GM12872 (cell line): ENCODE results near the gene TMEM204.

ENCODE experiments used
- TF ChIP-seq, protein P1 (sequence below): IDR thresholded peaks from 3 replicates; pipeline ENCODE4 v1.5.1; 2011; ENCODE audit warnings: low read depth, mild to moderate bottlenecking, low read length, moderate library complexity; ENCODE audit not compliant: insufficient read depth

Gene TMEM204

DNA sequence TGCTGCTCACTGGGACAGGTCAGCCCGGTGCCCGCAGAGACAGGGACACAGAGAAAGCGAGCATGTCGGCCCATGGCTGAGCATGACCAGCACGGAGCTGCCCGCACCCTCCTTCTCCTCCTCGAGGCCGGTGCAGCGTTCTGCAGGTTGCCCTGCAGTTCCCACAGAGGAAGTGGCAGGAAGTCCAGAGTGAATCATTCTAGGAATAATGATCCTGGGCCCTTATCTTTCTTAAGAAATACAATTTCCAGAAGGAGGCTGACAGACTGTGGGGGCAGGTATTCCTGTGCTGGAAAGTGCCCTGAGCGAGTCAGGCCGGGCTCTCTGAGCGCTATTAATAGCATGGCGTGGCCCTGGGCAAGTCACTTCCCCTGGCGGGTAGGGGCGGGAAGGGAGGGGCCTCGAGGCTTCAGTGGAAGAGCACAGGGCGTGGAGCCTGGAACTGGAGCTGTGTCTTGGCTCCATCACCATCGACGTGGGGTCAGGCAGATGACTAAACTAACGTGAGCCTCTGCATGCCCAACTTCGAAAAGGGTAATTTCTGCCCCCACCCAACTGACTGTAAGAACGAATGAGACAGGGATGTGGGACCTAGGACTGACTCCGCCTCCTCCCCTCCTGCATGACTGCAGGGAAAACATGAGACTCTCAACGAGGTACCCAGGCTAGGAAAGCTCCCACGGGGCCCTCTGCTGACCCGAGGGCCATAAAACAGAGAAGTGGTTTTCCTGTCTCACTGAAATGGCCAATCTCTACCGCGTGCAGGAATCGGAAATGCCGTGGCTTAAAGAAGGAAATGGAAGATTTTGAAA lies 9.8 kb downstream of the TMEM204 start:
- TF ChIP-seq, protein P1, sequence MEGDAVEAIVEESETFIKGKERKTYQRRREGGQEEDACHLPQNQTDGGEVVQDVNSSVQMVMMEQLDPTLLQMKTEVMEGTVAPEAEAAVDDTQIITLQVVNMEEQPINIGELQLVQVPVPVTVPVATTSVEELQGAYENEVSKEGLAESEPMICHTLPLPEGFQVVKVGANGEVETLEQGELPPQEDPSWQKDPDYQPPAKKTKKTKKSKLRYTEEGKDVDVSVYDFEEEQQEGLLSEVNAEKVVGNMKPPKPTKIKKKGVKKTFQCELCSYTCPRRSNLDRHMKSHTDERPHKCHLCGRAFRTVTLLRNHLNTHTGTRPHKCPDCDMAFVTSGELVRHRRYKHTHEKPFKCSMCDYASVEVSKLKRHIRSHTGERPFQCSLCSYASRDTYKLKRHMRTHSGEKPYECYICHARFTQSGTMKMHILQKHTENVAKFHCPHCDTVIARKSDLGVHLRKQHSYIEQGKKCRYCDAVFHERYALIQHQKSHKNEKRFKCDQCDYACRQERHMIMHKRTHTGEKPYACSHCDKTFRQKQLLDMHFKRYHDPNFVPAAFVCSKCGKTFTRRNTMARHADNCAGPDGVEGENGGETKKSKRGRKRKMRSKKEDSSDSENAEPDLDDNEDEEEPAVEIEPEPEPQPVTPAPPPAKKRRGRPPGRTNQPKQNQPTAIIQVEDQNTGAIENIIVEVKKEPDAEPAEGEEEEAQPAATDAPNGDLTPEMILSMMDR: 0 out of 3 replicates have a peak, but pooled peaks have one; percentile 16

DNA sequence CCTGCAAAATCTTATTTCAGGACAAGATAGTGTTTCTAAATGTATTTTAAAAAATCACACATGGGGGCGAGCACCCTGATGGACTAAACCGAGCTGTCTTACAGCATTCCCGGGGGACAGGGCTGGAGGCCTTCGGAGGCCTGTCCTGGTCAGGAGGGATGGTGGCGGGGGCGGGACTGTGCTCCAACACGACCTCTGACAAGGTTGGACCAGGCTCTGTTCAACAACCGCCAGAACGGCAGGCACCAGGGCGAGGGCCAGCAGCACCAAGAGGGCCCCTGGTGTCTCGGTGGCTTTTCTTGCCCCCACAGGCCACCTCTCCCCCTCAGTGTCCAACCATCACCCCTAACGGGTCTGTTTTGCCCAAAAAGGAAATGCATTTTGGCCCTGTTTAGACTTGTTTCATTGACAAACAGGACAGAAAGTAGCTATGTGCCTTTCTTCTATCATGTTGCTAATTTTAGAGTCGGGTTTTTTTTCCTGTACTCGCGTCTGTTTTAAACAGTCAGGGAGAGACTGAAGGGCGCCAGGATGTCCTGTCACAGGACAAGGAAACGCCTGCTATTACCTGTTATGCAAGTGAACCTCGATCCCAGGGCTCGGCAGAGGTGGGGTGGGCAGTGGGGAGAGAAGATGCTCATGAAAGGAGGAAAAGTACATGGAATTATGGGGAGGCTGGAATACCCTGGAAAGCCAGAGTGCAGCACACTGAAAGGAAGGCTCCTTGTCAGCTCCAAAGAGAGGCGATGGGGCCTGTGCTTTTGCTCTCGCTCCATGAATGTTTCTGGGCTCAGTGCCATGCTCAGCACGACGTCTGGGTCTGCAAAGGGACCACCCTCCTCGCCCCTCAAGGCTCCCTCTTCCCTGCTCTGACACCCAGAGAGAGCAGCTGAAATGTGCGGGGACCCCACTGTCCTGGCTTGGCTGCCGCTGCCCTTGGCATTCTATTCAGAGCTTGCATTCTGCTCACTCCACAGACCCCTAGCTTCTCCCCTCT lies 11.9 kb downstream of the TMEM204 start:
- TF ChIP-seq, protein P1: no peak

DNA sequence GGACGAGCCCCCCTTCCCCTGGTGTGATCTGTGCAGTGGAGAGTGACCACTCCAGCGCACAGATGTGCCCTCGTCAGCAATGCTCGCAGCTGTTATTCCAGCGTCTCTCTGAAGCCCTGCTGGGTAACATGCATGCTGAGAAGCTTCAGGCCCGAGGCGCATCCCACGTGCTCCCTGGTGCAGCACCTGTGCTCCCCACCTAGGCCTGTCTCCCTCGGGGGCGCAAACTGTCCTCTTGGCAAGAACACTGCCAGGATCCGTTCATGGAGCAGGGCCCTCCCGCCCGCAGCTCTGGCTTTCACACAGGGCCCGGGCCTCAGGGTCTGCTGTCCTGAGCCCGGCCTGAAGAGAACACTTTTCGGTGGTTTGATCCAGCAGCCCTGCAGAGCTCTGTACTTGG lies 13.0 kb downstream of the TMEM204 start:
- TF ChIP-seq, protein P1: no peak

DNA sequence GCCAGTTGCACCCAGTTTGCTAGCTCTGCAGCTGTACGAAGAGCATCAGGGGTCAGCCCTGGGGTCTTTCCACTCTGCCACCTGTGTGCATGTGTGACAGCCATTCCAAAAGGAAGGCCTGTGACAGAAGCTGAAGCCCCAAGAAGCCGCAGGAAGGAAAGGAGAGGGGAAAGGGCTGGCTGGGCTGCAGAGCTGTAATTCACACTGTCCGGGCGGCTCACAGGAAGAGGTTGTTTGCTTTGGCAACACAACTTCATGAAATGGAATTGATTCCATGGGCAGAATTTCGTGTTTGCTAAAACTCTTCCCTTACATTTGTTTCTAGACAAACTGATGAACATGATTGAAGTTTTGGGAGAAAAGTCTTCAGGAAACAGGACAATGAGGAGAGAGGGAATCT lies 14.8 kb downstream of the TMEM204 start:
- TF ChIP-seq, protein P1: no peak

DNA sequence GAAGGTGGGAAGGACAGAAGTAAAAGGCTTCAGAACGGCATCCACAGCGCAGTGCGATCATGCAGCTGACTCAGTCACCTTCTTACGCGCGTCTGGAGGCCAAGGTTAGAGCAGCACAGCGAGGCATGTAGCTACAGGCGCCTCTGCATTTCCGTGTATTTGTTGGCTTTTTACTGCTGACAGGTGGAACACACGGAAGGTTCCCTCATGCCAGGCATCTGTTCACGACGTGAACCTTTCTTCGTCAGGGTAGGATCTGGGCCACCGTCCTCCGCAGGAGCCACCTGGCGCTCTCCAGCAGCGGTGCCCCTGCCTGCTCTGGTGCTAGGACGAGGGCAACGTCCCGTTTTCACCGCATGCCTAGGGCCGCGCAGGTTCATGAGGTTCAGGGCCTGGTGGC lies 15.3 kb downstream of the TMEM204 start:
- TF ChIP-seq, protein P1: no peak

DNA sequence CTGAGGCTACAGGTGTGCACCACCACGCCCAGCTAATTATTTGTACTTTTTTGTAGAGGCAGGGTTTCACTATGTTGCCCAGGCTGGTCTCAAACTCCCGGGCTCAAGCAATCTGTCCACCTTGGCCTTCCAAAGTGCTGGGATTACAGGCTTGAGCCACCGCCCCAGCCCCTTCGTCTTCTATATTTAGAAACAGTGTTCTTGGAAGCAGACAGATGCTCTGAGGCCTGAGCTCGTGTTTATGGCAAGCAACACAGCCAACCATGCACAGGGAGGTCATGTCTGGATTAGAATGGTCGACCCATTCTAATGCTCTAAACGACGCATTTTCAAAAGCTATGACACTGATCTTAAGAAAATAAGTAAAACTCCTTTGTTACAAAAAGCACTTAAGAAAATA lies 16.6 kb downstream of the TMEM204 start:
- TF ChIP-seq, protein P1: no peak

DNA sequence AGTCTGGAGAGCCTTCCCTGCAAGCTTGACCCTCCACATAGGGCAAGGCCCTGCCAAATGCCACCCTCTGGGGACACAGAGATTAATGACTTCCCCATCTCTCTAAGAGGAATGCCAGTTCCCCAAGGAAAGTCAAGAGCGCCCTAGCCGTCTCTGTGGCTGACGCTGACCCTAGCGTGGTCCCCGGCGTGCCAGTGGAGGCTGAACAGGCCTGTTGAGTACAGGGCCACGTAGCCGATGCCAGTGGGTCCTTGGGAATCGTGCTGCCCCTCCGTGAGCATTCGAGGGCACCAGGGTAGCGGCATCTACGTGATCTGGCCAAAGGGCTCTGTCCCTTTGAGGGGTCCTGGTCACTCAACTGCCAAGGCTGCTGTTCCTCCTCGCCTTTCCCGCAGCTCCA lies 17.2 kb downstream of the TMEM204 start:
- TF ChIP-seq, protein P1: no peak
